Pancreas (tissue), 10 donors: ENCODE results near the gene TP53I13. TPM values are rescaled to one million over a fixed set of nuclear protein-coding genes. Genes with fewer than 3 reads are reported as not detected.
A peak's percentile ranks its signal among the peaks of the same experiment; 100 is the strongest.

Experiments used
- ATAC-seq, 4 donors: fragments of 200-7000 bp; cut with Tn5 transposase; one replicate each; pipeline versions ENCODE4 v1.8.0 to v1.9.1; 2020; ENCODE audit warnings: mild to moderate bottlenecking in 4 of 4, moderate library complexity in 4 of 4
- DNase-seq, 6 donors: peaks; one replicate each; pipeline ENCODE4 v3.0.0-alpha.2; 2020
- FAIRE-seq: peaks from 2 replicates; lab custom pipeline; 2012; peaks lifted over from hg19 to GRCh38; lab: Jason Lieb, UNC
- H3K27ac ChIP-seq, 4 donors: fragments of 200-600 bp; sonication (generic); 1 replicate in 3 of 4; 2 replicates in 1 of 4; pipeline versions ENCODE4 v1.5.0 to v1.8.0; 2020
- H3K27me3 ChIP-seq, 4 donors: fragments of 200-600 bp; one replicate each; pipeline ENCODE4 v1.8.0; 2021
- H3K36me3 ChIP-seq, 3 donors: fragments of 200-600 bp; sonication (generic) in 1 of 3; one replicate each; pipeline versions ENCODE4 v1.5.0 to v1.8.0; 2020 to 2021
- H3K4me1 ChIP-seq, 3 donors: fragments of 200-600 bp; one replicate each; pipeline ENCODE4 v1.8.0; 2021
- H3K4me3 ChIP-seq, 4 donors: fragments of 200-600 bp; sonication (generic) in 2 of 4; one replicate each; pipeline versions ENCODE4 v1.5.0 to v1.8.0; 2020 to 2021
- H3K9me3 ChIP-seq, 4 donors: fragments of 200-600 bp; one replicate each; pipeline ENCODE4 v1.8.0; 2021
- WGBS, 2 donors: extraction: QIAGEN DNeasy Blood & Tissue Kit; methylation state at CpG; one replicate each; pipeline ENCODE4 v1.1.7; 2013; 5-methylcytosine and 5-hydroxymethylcytosine counted together
- intact Hi-C, 3 donors: fragments of 100-400 bp; cut with DNase I; formaldehyde crosslinking; loops; one replicate each; pipeline versions ENCODE4 v1.11.1 to v1.14.2; 2022
- polyA plus RNA-seq, 2 donors: library from polyadenylated mRNA; stranded (reverse); fragments of 200-250 nt; gene quantifications; one replicate each; pipeline ENCODE4 v1.2.3, GENCODE V29; 2013
- total RNA-seq, 6 donors: library from RNA; stranded (reverse); fragmentation: NEBNext Ultra II Directional in 4 of 6; extraction: Animal tissue kit (Norgen Biotek cat#: 25700) in 4 of 6; gene quantifications; one replicate each; pipeline versions ENCODE4 v1.2.1 to v1.2.4, GENCODE V29; 2021 to 2023
- TF ChIP-seq, protein P1 (sequence below), 4 donors: fragments of 200-600 bp; sonication (generic) in 3 of 4; IDR thresholded peaks; one replicate each; pipeline versions ENCODE4 v1.5.0 to v1.8.0; 2021; ENCODE audit warnings: antibody characterized with exemption in 4 of 4
- donor health status: healthy with polysubstance abuse.
- donor health status: DM: no; HTN: no; CAD: no; lungs with moderate emphysema.
- donor health status: DM: no; HTN: no; CAD: no.
- donor health status: control.
- donor health status: control.
- donor health status: Bipolar disorder and iron deficiency.
- donor health status: DM: yes; HTN: yes; CAD: no.
- donor health status: DM: no; HTN: no; CAD: no.
- donor health status: DM: no; HTN: no; CAD: no.
- donor health status: DM: yes; HTN: yes; CAD: no.

Gene TP53I13
- total and polyA plus RNA-seq, 8 donors = 16.5 to 176 (median 23.5) TPM

DNA sequence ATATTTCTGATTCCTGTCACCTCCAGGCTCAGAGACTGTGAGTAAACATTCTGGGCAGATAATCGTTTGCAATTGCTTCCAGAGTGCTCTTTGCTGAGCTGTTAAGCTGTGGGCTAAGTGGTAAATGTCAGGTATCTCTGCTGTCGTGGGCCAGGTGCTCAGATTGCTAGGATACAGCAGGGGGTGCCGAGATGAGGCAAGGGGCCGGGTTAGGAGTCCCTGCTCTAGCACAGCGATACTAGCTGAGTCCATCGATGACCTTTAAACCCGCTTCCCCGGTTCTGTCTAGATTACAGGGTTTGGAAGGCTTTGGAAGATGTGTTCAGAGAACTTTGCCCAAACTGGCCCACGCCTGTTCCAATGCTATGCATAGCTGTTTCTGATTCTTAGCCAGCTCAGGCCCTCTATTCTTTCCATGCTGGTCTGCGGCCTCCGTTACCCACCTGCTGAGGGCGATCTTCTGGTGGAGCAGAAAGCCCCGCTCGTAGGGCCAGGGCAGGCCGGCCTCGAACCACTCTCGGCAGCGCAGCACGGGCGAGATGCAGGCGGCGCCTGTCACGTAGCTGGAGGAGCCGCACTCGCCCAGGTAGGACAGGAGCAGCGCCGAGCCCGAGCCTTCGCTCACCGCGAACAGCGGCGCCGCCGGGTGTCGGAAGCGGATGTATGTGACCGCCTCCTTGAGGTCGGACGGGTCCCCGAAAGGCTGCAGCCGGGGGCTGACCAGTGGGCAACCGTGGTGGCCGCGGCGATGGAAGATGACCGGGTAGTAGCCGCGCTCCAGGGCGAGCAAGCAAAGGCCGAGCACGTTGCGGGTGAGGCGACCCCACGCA is 2.6 kb upstream of the TP53I13 start:
- TF ChIP-seq, protein P1, sequence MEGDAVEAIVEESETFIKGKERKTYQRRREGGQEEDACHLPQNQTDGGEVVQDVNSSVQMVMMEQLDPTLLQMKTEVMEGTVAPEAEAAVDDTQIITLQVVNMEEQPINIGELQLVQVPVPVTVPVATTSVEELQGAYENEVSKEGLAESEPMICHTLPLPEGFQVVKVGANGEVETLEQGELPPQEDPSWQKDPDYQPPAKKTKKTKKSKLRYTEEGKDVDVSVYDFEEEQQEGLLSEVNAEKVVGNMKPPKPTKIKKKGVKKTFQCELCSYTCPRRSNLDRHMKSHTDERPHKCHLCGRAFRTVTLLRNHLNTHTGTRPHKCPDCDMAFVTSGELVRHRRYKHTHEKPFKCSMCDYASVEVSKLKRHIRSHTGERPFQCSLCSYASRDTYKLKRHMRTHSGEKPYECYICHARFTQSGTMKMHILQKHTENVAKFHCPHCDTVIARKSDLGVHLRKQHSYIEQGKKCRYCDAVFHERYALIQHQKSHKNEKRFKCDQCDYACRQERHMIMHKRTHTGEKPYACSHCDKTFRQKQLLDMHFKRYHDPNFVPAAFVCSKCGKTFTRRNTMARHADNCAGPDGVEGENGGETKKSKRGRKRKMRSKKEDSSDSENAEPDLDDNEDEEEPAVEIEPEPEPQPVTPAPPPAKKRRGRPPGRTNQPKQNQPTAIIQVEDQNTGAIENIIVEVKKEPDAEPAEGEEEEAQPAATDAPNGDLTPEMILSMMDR (IDR thresholded peaks at IDR 0.05) = no peak
- Histone ChIP-seq H3K4me1 (peaks cover 0 to 18% (median 16%) of the 10 kb centered on the region in 3 donors), H3K27ac (peak overlapping the region; percentile 75 to 89 (median 85)), H3K4me3 (peak overlapping the region; percentile 38 to 81 (median 62)), H3K9me3 (no peaks in the 10 kb centered on the region), H3K36me3 (peaks cover 0 to 8% (median 5%) of the 10 kb centered on the region in 3 donors), H3K27me3 (no peaks in the 10 kb centered on the region)
- intact Hi-C loops = no loop called here
- 8 to 16% methylated on average over 49 to 55 of the region's 55 CpGs for WGBS, 2 donors
- FAIRE-seq = no peak
- DNase-seq = peak in 5 of 6 donors; percentile 54 to 90 (median 63)
- peak; percentile 18 to 40 (median 32) for ATAC-seq

DNA sequence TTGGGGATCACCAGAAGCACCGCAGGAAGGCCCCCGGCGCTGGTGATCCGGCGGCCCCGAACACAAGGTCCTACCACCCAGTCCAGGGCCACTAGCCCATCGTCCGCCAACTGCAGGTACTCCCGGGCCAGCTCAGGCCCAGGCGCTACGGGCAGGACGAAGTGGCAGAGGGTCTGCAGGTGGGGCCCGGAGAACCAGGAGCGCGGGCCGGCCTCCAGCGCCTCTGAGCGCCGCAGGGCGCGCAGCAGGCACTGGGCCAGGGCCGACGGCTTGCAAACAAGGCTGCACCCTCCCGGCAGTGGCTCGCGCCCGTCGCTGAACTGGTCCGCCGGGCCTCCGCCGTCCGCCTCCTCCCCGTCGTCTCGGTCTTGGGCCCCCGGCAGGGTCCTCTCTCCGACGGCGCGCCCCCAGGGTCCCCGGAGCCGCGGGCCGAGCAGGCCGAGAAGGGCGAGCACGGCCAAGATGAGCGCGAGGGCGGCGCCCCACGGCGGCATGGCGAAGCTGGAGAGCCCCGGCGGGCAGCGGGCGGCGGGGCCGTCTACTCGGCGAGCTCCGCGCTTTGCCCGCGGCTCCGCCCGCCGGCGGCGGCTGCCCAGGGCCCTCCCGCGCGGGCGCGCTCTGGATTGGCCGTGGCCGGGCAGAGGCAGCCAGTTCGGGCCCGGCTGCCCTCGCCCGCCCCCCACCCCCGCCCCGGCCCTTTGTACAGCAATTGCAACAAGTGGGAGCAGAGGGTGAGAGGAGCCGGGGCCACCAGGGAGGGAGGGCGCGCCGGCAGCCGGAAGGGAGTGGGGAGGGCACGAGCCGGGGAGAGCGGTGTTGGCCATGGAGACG is 1.8 kb upstream of the TP53I13 start, which contains the start of gene ABHD15:
Gene ABHD15 (minus strand): TSS at position 565 of the 831 bp plus-strand sequence. CDS start 71 bp downstream, at position 494.
- WGBS, 2 donors = 0 to 1% methylated on average over 71 to 94 of the region's 94 CpGs
- peak within 1 kb of the TSS; percentile 46 to 81 (median 62) for H3K4me3 ChIP-seq
- H3K9me3 ChIP-seq = no peaks in the 10 kb centered on the region
- FAIRE-seq (no peak), DNase-seq (peak; percentile 71 to 90 (median 82)), ATAC-seq (peak; percentile 55 to 68 (median 62))
- peaks cover 0 to 8% (median 0%) of the 10 kb centered on the region in 3 donors for H3K36me3 ChIP-seq
- TF ChIP-seq, protein P1 (IDR thresholded peaks at IDR 0.05) = no peak
- no peaks in the 10 kb centered on the region for H3K27me3 ChIP-seq
- peaks cover 0 to 18% (median 16%) of the 10 kb centered on the region in 3 donors for H3K4me1 ChIP-seq
- intact Hi-C loops = no loop called here
- peak within 1 kb of the TSS; percentile 75 to 89 (median 85) for H3K27ac ChIP-seq

DNA sequence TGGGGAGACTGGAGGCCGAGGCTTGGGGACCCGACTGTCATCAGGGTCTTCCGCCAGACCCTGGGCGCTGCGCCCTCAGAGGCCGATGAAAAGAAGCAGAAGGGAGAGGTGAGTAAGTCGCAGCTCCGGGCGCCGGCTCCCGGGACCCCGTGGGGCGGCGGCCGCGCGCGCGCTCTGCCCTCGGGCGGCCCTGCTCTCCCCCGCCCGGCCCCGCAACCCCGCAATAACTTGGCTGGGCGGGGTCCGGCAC is 1.3 kb upstream of the TP53I13 start:
- intact Hi-C loops = no loop called here
- Histone ChIP-seq H3K4me3 (peak overlapping the region; percentile 46 to 81 (median 62)), H3K27ac (peak overlapping the region; percentile 75 to 89 (median 85)), H3K4me1 (peaks cover 5 to 20% (median 20%) of the 10 kb centered on the region in 3 donors), H3K9me3 (no peaks in the 10 kb centered on the region), H3K36me3 (peaks cover 0 to 4% (median 0%) of the 10 kb centered on the region in 3 donors), H3K27me3 (no peaks in the 10 kb centered on the region)
- WGBS, 2 donors = 0% methylated on average over 21 to 27 of the region's 27 CpGs
- TF ChIP-seq, protein P1 (IDR thresholded peaks at IDR 0.05) = no peak
- ATAC-seq (peak; percentile 0 to 3 (median 1)), FAIRE-seq (no peak), DNase-seq (no peak)

DNA sequence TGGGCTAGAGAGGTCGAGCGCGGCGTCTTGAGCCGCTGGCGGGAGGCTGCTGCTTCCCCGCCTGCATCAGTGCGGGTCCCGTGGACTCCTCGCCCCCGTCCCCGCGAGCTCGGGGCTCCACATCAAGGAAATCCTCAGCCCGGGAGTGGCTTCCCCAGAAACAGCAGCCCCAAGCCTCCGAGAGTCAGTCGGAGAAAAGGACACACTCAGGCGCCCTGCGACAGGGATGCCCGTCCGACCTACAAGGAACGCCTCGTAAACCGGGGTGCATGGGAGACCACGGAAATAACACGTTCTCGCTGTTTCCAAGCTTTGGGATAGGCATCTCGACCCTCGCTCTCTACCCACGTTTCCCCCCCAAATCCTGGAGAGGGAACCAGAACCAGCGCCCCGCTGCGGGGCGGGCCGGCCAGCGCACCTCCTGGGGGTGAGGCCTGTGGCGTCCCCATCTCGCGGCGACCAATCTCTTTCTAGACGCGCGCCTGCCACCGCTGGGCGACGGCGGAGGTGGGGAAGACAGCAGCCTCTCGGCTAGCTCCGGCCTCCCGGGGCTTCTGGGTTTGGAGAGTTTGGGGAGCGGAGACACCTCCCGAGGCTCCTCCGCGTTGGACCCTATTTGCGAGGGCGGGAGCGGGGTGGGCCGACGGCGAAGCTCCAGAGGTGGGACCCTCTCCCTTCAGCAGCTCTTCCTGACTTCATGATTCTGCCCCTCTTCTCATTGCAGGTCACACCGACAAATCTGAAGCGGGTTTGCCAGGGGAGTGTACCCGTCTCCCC is 759 bp upstream of the TP53I13 start:
- Histone ChIP-seq H3K27me3 (no peaks in the 10 kb centered on the region), H3K4me3 (peak overlapping the region; percentile 46 to 81 (median 62)), H3K36me3 (peaks cover 0 to under 1% (median 0%) of the 10 kb centered on the region in 3 donors), H3K4me1 (peaks cover 6 to 23% (median 21%) of the 10 kb centered on the region in 3 donors), H3K27ac (peak overlapping the region; percentile 75 to 89 (median 85)), H3K9me3 (no peaks in the 10 kb centered on the region)
- DNase-seq (peak; percentile 59 to 85 (median 70)), FAIRE-seq (no peak), ATAC-seq (peak; percentile 33 to 52 (median 48))
- TF ChIP-seq, protein P1 (IDR thresholded peaks at IDR 0.05) = peak in 2 of 4 donors; percentile 9
- whole genome bisulfite sequencing, 2 donors = 0 to 1% methylated on average over 56 to 63 of the region's 63 CpGs
- intact Hi-C loops = no loop called here
